Activated CD8-positive, alpha-beta memory T cell treated with anti-CD3 and anti-CD28 coated beads, Interleukin-2, amount 50 U/mL, for 4 hours (primary cell): Measurements from ENCODE around the gene GRIA4.
"Not testable (repeated sequence)": the region's sequence is repeated elsewhere in the genome, so short reads cannot be mapped to it uniquely, and the experiment has no call there.

Experiments
- DNase-seq: peaks from one replicate; pipeline ENCODE4 v3.0.0-alpha.2; 2020

GRIA4 gene

GRCh38 chr11:105935791-105936190 is 325.9 kb downstream of the GRIA4 start:
- no peak for DNase-seq

- no peak for DNase-seq
Measured at GRCh38 chr11:105937331-105937730, 327.5 kb downstream of the GRIA4 start.

GRCh38 chr11:105937738-105938137 is 327.9 kb downstream of the GRIA4 start:
- DNase-seq: no peak

GRCh38 chr11:105942921-105943320 is 333.0 kb downstream of the GRIA4 start:
- DNase-seq: no peak

- no peak for DNase-seq
Measured at GRCh38 chr11:105948918-105949590, 339.2 kb downstream of the GRIA4 start.

- DNase-seq: no peak
Measured at GRCh38 chr11:105953886-105954285, 344.0 kb downstream of the GRIA4 start.

GRCh38 chr11:105960252-105961245 is 350.7 kb downstream of the GRIA4 start:
- DNase-seq: no peak

GRCh38 chr11:105968021-105968697 is 358.3 kb downstream of the GRIA4 start:
- DNase-seq: no peak

- DNase-seq: no peak
Measured at GRCh38 chr11:105969756-105970155, 359.9 kb downstream of the GRIA4 start.

GRCh38 chr11:105975128-105975527 is 365.3 kb downstream of the GRIA4 start:
- no peak for DNase-seq

GRCh38 chr11:105979997-105980703 is 370.3 kb downstream of the GRIA4 start:
- no peak for DNase-seq

- no peak for DNase-seq
Measured at GRCh38 chr11:105986554-105986953, 376.7 kb downstream of the GRIA4 start.

GRCh38 chr11:105988197-105988596 is 378.3 kb downstream of the GRIA4 start:
- DNase-seq: no peak

GRCh38 chr11:105989124-105989523 is 379.3 kb downstream of the GRIA4 start:
- no peak for DNase-seq

- DNase-seq: no peak
Measured at GRCh38 chr11:105991888-105992287, 382.0 kb downstream of the GRIA4 start.

GRCh38 chr11:106001304-106002012 is 391.6 kb downstream of the GRIA4 start:
- DNase-seq: no peak

- not testable (repeated sequence) for DNase-seq
Measured at GRCh38 chr11:106003094-106003493, 393.2 kb downstream of the GRIA4 start.

- no peak for DNase-seq
Measured at GRCh38 chr11:106011481-106011880, 401.6 kb downstream of the GRIA4 start.

- DNase-seq: no peak
Measured at GRCh38 chr11:106012744-106013143, 402.9 kb downstream of the GRIA4 start.

- no peak for DNase-seq
Measured at GRCh38 chr11:106014035-106014434, 404.2 kb downstream of the GRIA4 start.

GRCh38 chr11:106014620-106015019 is 404.7 kb downstream of the GRIA4 start:
- DNase-seq: no peak

GRCh38 chr11:106015066-106015465 is 405.2 kb downstream of the GRIA4 start:
- no peak for DNase-seq
